RWPE2 (cell line): ENCODE results near the gene CRLF1.

ENCODE experiments used
- ATAC-seq: fragments of 200-7000 bp; cut with Tn5 transposase; 3 replicates; pipeline ENCODE4 v1.9.1; 2021; ENCODE audit warnings: low read depth
- DNase-seq: peaks from one replicate; pipeline ENCODE4 v3.0.0-alpha.2; 2020; ENCODE audit warnings: low spot score
- H3K27ac ChIP-seq: fragments of 450-650 bp; 2 replicates; pipeline ENCODE4 v1.5.1; 2017; ENCODE audit warnings: mild to moderate bottlenecking; ENCODE audit not compliant: poor library complexity, severe bottlenecking
- H3K27me3 ChIP-seq: fragments of 250-450 bp; sonication (Bioruptor Pico); 2 replicates; pipeline ENCODE4 v1.5.1; 2021; ENCODE audit warnings: mild to moderate bottlenecking, moderate library complexity; ENCODE audit not compliant: insufficient read depth, poor library complexity, severe bottlenecking
- H3K36me3 ChIP-seq: fragments of 250-450 bp; sonication (Bioruptor Pico); 2 replicates; pipeline ENCODE4 v1.5.1; 2020; ENCODE audit warnings: low read depth, mild to moderate bottlenecking, moderate library complexity
- H3K4me1 ChIP-seq: fragments of 250-450 bp; sonication (Bioruptor Pico); 2 replicates; pipeline ENCODE4 v1.5.1; 2021; ENCODE audit warnings: mild to moderate bottlenecking, moderate library complexity; ENCODE audit not compliant: insufficient read depth, poor library complexity, severe bottlenecking
- H3K4me3 ChIP-seq: fragments of 250-450 bp; sonication (Bioruptor Pico); 2 replicates; pipeline ENCODE4 v1.5.1; 2021; ENCODE audit warnings: mild to moderate bottlenecking, moderate library complexity; ENCODE audit not compliant: severe bottlenecking
- H3K9me3 ChIP-seq: fragments of 250-450 bp; sonication (Bioruptor Pico); 2 replicates; pipeline ENCODE4 v1.5.1; 2021; ENCODE audit warnings: mild to moderate bottlenecking, moderate library complexity; ENCODE audit not compliant: severe bottlenecking
- CTCF ChIP-seq: fragments of 450-650 bp; IDR thresholded peaks from one replicate; pipeline ENCODE4 v1.5.1; 2017; ENCODE audit warnings: mild to moderate bottlenecking, moderate library complexity; ENCODE audit not compliant: poor library complexity, severe bottlenecking

The CRLF1 gene

GRCh38 chr19:18543814-18544475 is 62.7 kb downstream of the CRLF1 start:
- TF ChIP-seq CTCF: peak; percentile 16
- H3K36me3 ChIP-seq: peaks cover 24% of the 10 kb centered on the region
- H3K4me1 ChIP-seq: no peaks in the 10 kb centered on the region
- ATAC-seq: peak; percentile 69
- H3K9me3 ChIP-seq: no peaks in the 10 kb centered on the region
- peak overlapping the region; percentile 53 for H3K4me3 ChIP-seq
- no peaks in the 10 kb centered on the region for H3K27me3 ChIP-seq
- peak overlapping the region; percentile 78 for H3K27ac ChIP-seq
- no peak for DNase-seq
